ENCODE data around the gene CST9L. TPM values are rescaled to one million over a fixed set of nuclear protein-coding genes. Genes with fewer than 3 reads are reported as not detected.

Gene CST9L
- total RNA-seq, 1 experiment from 2014 or later = not detected

DNA sequence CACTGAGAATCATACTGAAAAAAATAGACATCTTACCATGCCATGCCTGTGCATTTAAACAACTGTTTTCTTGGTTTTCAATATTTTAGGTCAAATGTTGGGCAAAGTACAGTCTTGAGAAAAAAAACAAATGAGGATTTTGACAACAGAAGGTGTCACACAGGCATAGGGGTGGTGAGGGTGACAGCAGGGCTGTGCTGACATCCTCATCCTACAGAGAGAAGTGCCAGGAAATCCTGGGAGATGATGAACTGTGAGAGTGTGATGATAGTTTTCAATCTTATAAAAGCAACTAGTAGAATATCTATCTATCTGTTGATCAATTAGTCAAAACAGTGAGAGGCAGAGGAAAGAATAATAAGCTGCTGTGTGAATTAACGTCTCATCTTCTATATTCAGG, 53.4 kb downstream of the CST9L start:
- Histone ChIP-seq H2AFZ (ENCODE audit: low read depth, low read length, poor library complexity, severe bottlenecking) (no peak overlapping the region), H3K9me3 (ENCODE audit: control insufficient read depth in 1 of 2, insufficient read depth in 1 of 2, low read depth in 1 of 2, low read length in 2 of 2) (no peaks in the 10 kb centered on the region), H4K20me1 (ENCODE audit: insufficient read depth) (no peaks in the 10 kb centered on the region), H3K9ac (ENCODE audit: low read length) (no peak overlapping the region), H3K9me2 (ENCODE audit: insufficient read depth) (no peaks in the 10 kb centered on the region), H3K27me3 (ENCODE audit: insufficient read depth, low read length) (no peaks in the 10 kb centered on the region), H3K4me2 (ENCODE audit: low read length) (no peak overlapping the region), H3K4me3 (replicated peaks in 1 of 2; ENCODE audit: low read depth in 1 of 2, low read length in 2 of 2) (no peak overlapping the region), H3K79me2 (ENCODE audit: insufficient read depth, low read length) (no peaks in the 10 kb centered on the region), H3K4me1 (ENCODE audit: control insufficient read depth in 1 of 2, insufficient read depth in 2 of 2, low read length in 2 of 2) (no peaks in the 10 kb centered on the region), H3K27ac (ENCODE audit: low read depth, low read length) (no peak overlapping the region), H3K36me3 (ENCODE audit: control insufficient read depth in 1 of 2, insufficient read depth in 2 of 2, low read length in 2 of 2) (no peaks in the 10 kb centered on the region)
- intact Hi-C loops (cut with micrococcal nuclease) = no loop called here
- DNase-seq (ENCODE audit: low read depth, low spot score) (no peak), ATAC-seq (no peak)
- no peak for TF ChIP-seq ZFX (IDR thresholded peaks at IDR 0.05)
- no peak for TF ChIP-seq EGR1 (IDR thresholded peaks at IDR 0.05; ENCODE audit: low read depth)
- no peak for TF ChIP-seq CEBPB (IDR thresholded peaks at IDR 0.05; ENCODE audit: low read depth)
- TF ChIP-seq CBX3 (IDR thresholded peaks at IDR 0.05; ENCODE audit: low read depth) = no peak
- TF ChIP-seq POLR2AphosphoS5 (IDR thresholded peaks at IDR 0.05; ENCODE audit: low read depth, low read length) = no peak
- RAD21 ChIA-PET (ENCODE audit: low non-redundant PET in 1 of 2, low total read pairs in 2 of 2, uncharacterized antibody in 2 of 2, unreplicated experiment in 2 of 2) = no interaction called here
- POLR2A ChIA-PET = no interaction called here
- BruUV-seq (replicated peaks) = no TSS peak
- CTCF ChIA-PET = no interaction called here

Other genes starting within 250 kb of the CST9L start
- 29.9 TPM for gene NXT1, start 217.7 kb downstream of the CST9L start, total RNA-seq (2021; ENCODE audit: unreplicated experiment)
- 10.4 TPM for gene GZF1, start 206.3 kb downstream of the CST9L start, total RNA-seq (2021; ENCODE audit: unreplicated experiment)
- gene NAPB, start 147.0 kb downstream of the CST9L start, total RNA-seq (2021; ENCODE audit: unreplicated experiment) = 7.9 TPM
- not detected for gene CSTL1, start 128.8 kb downstream of the CST9L start, total RNA-seq (2021; ENCODE audit: unreplicated experiment)
- gene CST11, start 115.6 kb downstream of the CST9L start, total RNA-seq (2021; ENCODE audit: unreplicated experiment) = not detected
- not detected for gene CST8, start 77.4 kb downstream of the CST9L start, total RNA-seq (2021; ENCODE audit: unreplicated experiment)
- not detected for gene CST9, start 37.4 kb upstream of the CST9L start, total RNA-seq (2021; ENCODE audit: unreplicated experiment)
- 181 TPM for gene CST3, start 69.5 kb upstream of the CST9L start, total RNA-seq (2021; ENCODE audit: unreplicated experiment)
- not detected for gene CST4, start 120.6 kb upstream of the CST9L start, total RNA-seq (2021; ENCODE audit: unreplicated experiment)
- gene CST1, start 182.5 kb upstream of the CST9L start, total RNA-seq (2021; ENCODE audit: unreplicated experiment) = not detected